ENCODE measurements around the gene BANF1. TPM values are rescaled to one million over a fixed set of nuclear protein-coding genes. Genes with fewer than 3 reads are reported as not detected.

BANF1 gene
- polyA plus RNA-seq, 6 donors from 2014 or later: 162 to 247 (median 189) TPM

GRCh38 chr11:66042996-66043906, 40.9 kb downstream of the BANF1 start:
- Mint-ChIP-seq H3K9me3 (no peaks in the 10 kb centered on the region), H3K4me3 (no peak overlapping the region), H3K27me3 (peaks cover 0 to 24% (median under 1%) of the 10 kb centered on the region in 3 donors), H3K36me3 (no peaks in the 10 kb centered on the region), H3K4me1 (peaks cover 11 to 16% (median 13%) of the 10 kb centered on the region in 3 donors), H3K27ac (peak overlapping the region in 1 of 6 donors; percentile 82)
- DNase-seq (no peak), ATAC-seq (ENCODE audit: low read depth in 2 of 2) (no peak)

- peak overlapping the region in 4 of 6 donors; percentile 49 to 65 (median 58) for H3K27ac Mint-ChIP-seq
- peak overlapping the region in 4 of 8 donors; percentile 0 to 54 (median 41) for H3K4me3 Mint-ChIP-seq
- H3K9me3 Mint-ChIP-seq: no peaks in the 10 kb centered on the region
- no peak for DNase-seq
- no peak for ATAC-seq (ENCODE audit: low read depth in 2 of 2)
- H3K4me1 Mint-ChIP-seq: peaks cover 19 to 22% (median 21%) of the 10 kb centered on the region in 3 donors
- peaks cover 0 to 24% (median 8%) of the 10 kb centered on the region in 3 donors for H3K27me3 Mint-ChIP-seq
- H3K36me3 Mint-ChIP-seq: no peaks in the 10 kb centered on the region
These were observed 42.5 kb downstream of the BANF1 start for GRCh38 chr11:66044757-66045156.

DNA sequence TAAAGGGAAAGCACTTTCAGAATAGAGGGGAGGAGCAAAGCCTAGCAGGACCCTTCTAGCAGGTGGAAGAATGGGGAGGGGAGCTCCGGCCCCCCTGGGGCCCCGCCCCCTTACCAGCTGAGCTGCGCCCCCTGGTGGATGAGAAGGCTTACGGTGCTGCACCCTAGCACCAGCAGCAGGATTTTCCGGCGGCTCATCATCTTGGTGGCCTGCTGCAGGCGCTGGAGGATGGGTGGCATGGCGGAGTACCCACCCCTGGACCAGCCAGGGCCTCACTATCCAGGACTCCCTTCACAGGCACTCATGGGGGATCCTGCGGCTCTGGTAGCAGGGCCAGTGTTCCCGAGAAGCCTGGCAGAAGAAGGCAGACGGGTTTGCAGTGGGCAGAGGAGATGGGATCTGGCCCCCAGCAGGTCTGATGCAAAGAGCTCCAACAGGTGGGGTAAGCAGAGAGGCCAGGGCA, 42.9 kb downstream of the BANF1 start:
- H3K27ac Mint-ChIP-seq: peak overlapping the region in 2 of 6 donors; percentile 49 to 61
- H3K4me3 Mint-ChIP-seq: peak overlapping the region in 3 of 8 donors; percentile 38 to 54 (median 44)
- no peaks in the 10 kb centered on the region for H3K36me3 Mint-ChIP-seq
- H3K9me3 Mint-ChIP-seq: peaks cover 0 to 1% (median 0%) of the 10 kb centered on the region in 7 donors
- H3K4me1 Mint-ChIP-seq: peaks cover 19 to 22% (median 21%) of the 10 kb centered on the region in 3 donors
- peaks cover 0 to 22% (median 8%) of the 10 kb centered on the region in 3 donors for H3K27me3 Mint-ChIP-seq
- DNase-seq (peak; percentile 82), ATAC-seq (ENCODE audit: low read depth in 2 of 2) (peak; percentile 97 to 98)

DNA sequence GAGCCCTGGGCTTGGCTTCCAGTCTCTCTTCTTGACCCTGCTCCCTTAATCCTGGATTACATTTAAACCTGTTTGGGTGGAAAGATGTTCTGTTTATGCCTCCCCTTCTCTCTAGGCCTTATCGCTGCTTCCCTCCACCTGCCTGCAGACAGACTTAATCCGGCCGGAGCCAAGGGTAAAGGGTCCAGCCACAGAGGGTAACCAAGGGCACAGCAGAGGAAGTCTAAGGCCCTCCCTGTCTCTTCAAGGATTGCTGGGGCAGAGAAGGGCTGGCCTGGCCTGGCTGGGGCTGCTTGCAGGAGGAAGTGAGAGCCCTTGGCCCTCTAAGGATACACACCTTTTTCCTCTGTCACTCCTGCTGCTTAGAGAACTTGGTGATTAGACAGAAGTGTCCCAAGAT, 44.6 kb downstream of the BANF1 start:
- peaks cover 0 to 19% (median 8%) of the 10 kb centered on the region in 3 donors for H3K27me3 Mint-ChIP-seq
- H3K27ac Mint-ChIP-seq: no peak overlapping the region
- no peak for DNase-seq
- no peaks in the 10 kb centered on the region for H3K36me3 Mint-ChIP-seq
- H3K9me3 Mint-ChIP-seq: peaks cover 0 to 1% (median 0%) of the 10 kb centered on the region in 7 donors
- no peak for ATAC-seq (ENCODE audit: low read depth in 2 of 2)
- peaks cover 30 to 33% (median 33%) of the 10 kb centered on the region in 3 donors for H3K4me1 Mint-ChIP-seq
- H3K4me3 Mint-ChIP-seq: no peak overlapping the region

DNA sequence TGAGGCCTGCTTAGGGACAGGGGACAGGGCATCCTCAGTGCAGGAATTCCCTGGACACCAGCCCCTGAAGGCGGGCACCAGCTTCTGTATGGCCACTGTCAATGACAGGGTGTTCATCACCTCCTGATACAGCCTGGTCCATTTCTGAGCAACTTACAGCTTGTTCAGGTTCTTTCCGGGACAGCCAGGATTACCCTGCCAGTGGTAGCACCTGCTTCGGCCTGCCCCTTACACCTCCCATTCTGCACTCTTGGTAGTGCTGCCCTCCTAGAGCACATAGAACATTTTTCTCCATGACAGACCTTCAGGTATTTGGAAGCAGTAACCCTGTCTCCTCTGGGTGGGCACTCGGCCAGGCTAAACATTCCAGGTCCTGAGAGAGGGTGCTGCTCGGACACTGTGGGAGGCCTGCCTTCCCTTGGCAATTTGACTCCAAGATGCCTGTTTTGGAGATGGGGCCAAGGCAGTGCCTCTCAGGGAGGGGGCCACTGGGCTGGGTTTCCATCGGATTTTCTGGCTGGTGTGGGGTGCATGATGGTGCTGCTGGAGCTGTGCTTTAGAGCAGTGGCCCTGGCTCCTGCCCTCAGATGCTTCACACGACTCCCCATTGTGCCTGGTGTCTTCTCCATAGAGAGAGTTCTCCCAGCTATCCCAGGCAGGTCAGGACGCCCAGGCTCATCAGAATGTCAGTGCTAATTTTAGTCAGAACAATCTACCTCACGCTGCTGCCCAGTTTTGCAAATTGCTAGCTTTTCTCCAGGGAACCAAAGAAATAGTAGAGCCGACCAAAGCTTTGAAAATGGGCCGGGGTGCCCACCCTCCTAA, 45.5 kb downstream of the BANF1 start:
- no peak for ATAC-seq (ENCODE audit: low read depth in 2 of 2)
- Mint-ChIP-seq H3K27me3 (peaks cover 0 to 19% (median 8%) of the 10 kb centered on the region in 3 donors), H3K4me3 (peak overlapping the region in 2 of 8 donors; percentile 25 to 44), H3K36me3 (no peaks in the 10 kb centered on the region), H3K9me3 (peaks cover 0 to 1% (median 0%) of the 10 kb centered on the region in 7 donors), H3K4me1 (peaks cover 35 to 42% (median 40%) of the 10 kb centered on the region in 3 donors), H3K27ac (no peak overlapping the region)
- DNase-seq: no peak

- peaks cover 45 to 47% (median 47%) of the 10 kb centered on the region in 3 donors for H3K4me1 Mint-ChIP-seq
- peak within 1 kb of the TSS in 2 of 6 donors; percentile 18 to 26 for H3K27ac Mint-ChIP-seq
- H3K4me3 Mint-ChIP-seq: peak within 1 kb of the TSS in 7 of 8 donors; percentile 29 to 74 (median 41)
These were observed 46.4 kb downstream of the BANF1 start, which contains the start of gene GAL3ST3 for GRCh38 chr11:66048547-66049323. TSS of gene GAL3ST3 (minus strand) at chr11:66049161. CDS start at chr11:66045415, 3,746 bp downstream.

GRCh38 chr11:66050581-66051231, 48.4 kb downstream of the BANF1 start:
- DNase-seq (no peak), ATAC-seq (ENCODE audit: low read depth in 2 of 2) (no peak)
- H3K27ac Mint-ChIP-seq: peak overlapping the region in 3 of 6 donors; percentile 72 to 96 (median 90)
- peak overlapping the region; percentile 92 to 100 (median 98) for H3K4me3 Mint-ChIP-seq
- peaks cover 39% of the 10 kb centered on the region in 3 donors for H3K4me1 Mint-ChIP-seq
- peaks cover 0 to 1% (median 0%) of the 10 kb centered on the region in 7 donors for H3K9me3 Mint-ChIP-seq
- H3K27me3 Mint-ChIP-seq: peaks cover 0 to 19% (median 8%) of the 10 kb centered on the region in 3 donors
- peaks cover 0 to 4% of the 10 kb centered on the region in 2 donors for H3K36me3 Mint-ChIP-seq

More at GRCh38 chr11:66048547-66049323, 46.4 kb downstream of the BANF1 start, which contains the start of gene GAL3ST3:
- Mint-ChIP-seq H3K36me3 (no peaks in the 10 kb centered on the region), H3K9me3 (peaks cover 0 to 1% (median 0%) of the 10 kb centered on the region in 7 donors), H3K27me3 (peaks cover 0 to 19% (median 8%) of the 10 kb centered on the region in 3 donors)
- ATAC-seq (ENCODE audit: low read depth in 2 of 2) (no peak), DNase-seq (no peak)

DNA sequence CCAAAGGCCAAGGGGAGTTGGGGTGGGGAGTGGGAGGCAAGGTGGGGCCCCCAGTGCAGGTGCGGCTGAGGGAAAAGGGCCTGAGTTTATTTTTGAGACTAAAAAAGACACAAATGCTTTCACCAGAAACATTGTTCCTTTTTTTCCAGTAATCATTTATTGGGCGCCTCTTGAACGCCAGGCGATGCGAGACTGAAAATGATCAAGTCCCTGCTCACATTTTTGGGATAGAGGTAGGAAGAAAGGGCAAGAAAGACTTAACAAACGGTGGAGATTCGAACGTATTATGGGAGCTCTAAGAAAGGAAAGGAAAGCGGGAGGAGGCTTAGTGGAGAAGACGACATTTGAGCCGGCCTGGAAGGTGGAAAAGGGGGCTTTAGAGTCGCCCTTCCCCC, 49.1 kb downstream of the BANF1 start:
- H3K27ac Mint-ChIP-seq: peak overlapping the region; percentile 26 to 97 (median 90)
- ATAC-seq (ENCODE audit: low read depth in 2 of 2): no peak
- peaks cover 0 to 1% (median 0%) of the 10 kb centered on the region in 7 donors for H3K9me3 Mint-ChIP-seq
- peaks cover 0 to 19% (median 8%) of the 10 kb centered on the region in 3 donors for H3K27me3 Mint-ChIP-seq
- peaks cover 0 to 5% of the 10 kb centered on the region in 2 donors for H3K36me3 Mint-ChIP-seq
- DNase-seq: no peak
- peak overlapping the region; percentile 92 to 100 (median 98) for H3K4me3 Mint-ChIP-seq
- peaks cover 36 to 38% (median 38%) of the 10 kb centered on the region in 3 donors for H3K4me1 Mint-ChIP-seq

DNA sequence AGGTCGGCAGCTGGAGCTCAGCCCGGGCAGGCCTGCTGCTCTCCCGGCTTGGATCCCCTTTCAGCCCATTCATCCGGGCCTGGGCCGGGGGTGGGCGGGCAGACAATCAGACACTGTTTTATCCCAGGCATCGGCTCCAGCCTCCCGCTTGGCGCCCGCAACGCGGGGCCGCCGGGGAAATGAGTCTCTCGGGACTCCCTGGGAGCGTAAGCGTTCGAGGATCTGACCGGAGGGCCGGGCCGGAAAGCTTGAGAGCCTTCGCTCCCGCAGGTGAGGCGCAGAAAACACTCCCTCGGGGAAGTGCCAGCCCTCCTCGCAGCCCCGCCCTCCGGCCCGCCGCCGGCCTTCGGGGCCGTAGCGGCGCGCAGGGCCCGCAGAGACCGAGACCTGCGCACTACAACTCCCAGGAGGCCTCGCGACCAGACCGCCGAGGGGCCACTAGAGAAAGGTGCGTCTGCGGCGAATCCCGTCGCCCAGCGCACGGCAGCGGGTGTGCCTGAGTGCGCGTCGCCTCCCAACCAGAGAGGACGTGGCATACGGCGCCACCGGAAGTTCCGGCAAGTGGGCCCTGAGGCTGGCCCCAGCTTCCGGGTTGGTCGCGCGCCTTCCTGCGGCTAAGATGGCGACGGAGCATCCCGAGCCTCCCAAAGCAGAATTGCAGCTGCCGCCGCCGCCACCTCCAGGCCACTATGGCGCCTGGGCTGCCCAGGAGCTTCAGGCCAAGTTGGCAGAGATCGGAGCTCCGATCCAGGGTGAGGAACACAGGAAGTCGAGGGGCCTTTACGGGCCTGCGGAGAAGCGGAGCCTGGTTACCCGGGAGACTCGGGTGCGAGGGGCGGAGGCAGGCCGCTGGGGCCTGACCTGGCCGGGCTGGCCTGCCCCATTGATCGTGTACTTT, 49.7 kb downstream of the BANF1 start, which contains the start of gene SF3B2:
Gene SF3B2, plus strand, starts transcription at position 599 of the 898 bp plus-strand sequence. Its CDS starts 21 bp downstream, at position 620.
- H3K27me3 Mint-ChIP-seq: peaks cover 0 to 19% (median 8%) of the 10 kb centered on the region in 3 donors
- peaks cover 0 to 1% (median 0%) of the 10 kb centered on the region in 7 donors for H3K9me3 Mint-ChIP-seq
- peak within 1 kb of the TSS; percentile 95 to 99 (median 97) for H3K27ac Mint-ChIP-seq
- H3K36me3 Mint-ChIP-seq: peaks cover 1 to 9% of the 10 kb centered on the region in 2 donors
- peaks cover 36 to 38% (median 38%) of the 10 kb centered on the region in 3 donors for H3K4me1 Mint-ChIP-seq
- peak; percentile 95 for DNase-seq
- ATAC-seq (ENCODE audit: low read depth in 2 of 2): peak; percentile 93
- H3K4me3 Mint-ChIP-seq: peak within 1 kb of the TSS; percentile 92 to 100 (median 99)

GRCh38 chr11:66052664-66052982, 50.3 kb downstream of the BANF1 start:
- peaks cover 0 to 1% (median 0%) of the 10 kb centered on the region in 7 donors for H3K9me3 Mint-ChIP-seq
- ATAC-seq (ENCODE audit: low read depth in 2 of 2) (no peak), DNase-seq (no peak)
- peaks cover 0 to 18% (median 8%) of the 10 kb centered on the region in 3 donors for H3K27me3 Mint-ChIP-seq
- H3K4me1 Mint-ChIP-seq: peaks cover 36 to 38% (median 38%) of the 10 kb centered on the region in 3 donors
- peak overlapping the region; percentile 92 to 100 (median 99) for H3K4me3 Mint-ChIP-seq
- peak overlapping the region; percentile 92 to 99 (median 96) for H3K27ac Mint-ChIP-seq
- peaks cover 6 to 9% of the 10 kb centered on the region in 2 donors for H3K36me3 Mint-ChIP-seq

Data from naive B cell (primary cell).